KBM-7 (cell line): Measurements from ENCODE around the gene SOX18.

Experiments used
- DNase-seq: peaks from one replicate; pipeline ENCODE4 v3.0.0-alpha.2; 2015
- in situ Hi-C: fragments of 300-500 bp; cut with MboI; formaldehyde crosslinking; loops from 2 replicates; pipeline ENCODE4 v1.14.3; 2020; ENCODE audit warnings: low sequenced_read_pairs, low pct_unique_long_range_greater_than_20kb, mixed read lengths

The SOX18 gene

GRCh38 chr20:64070244-64070993, 21.0 kb upstream of the SOX18 start:
- DNase-seq, result no peak
- in situ Hi-C loops, result no loop called here

- DNase-seq, result no peak
- in situ Hi-C loops, result no loop called here
These were observed 20.3 kb upstream of the SOX18 start for GRCh38 chr20:64069614-64070243.

GRCh38 chr20:64069209-64069613, 19.8 kb upstream of the SOX18 start:
- no peak for DNase-seq
- in situ Hi-C loops, result no loop called here

GRCh38 chr20:64068386-64069208, 19.2 kb upstream of the SOX18 start:
- in situ Hi-C loops, result no loop called here
- no peak for DNase-seq

GRCh38 chr20:64067733-64068307, 18.4 kb upstream of the SOX18 start:
- DNase-seq, result no peak
- in situ Hi-C loops, result no loop called here

GRCh38 chr20:64067005-64067632, 17.7 kb upstream of the SOX18 start:
- in situ Hi-C loops, result no loop called here
- DNase-seq, result no peak

GRCh38 chr20:64065974-64066343, 16.5 kb upstream of the SOX18 start:
- DNase-seq, result peak; percentile 63
- in situ Hi-C loops, result no loop called here

GRCh38 chr20:64065062-64065973, 15.9 kb upstream of the SOX18 start:
- no peak for DNase-seq
- in situ Hi-C loops, result no loop called here

GRCh38 chr20:64064145-64064698, 14.8 kb upstream of the SOX18 start:
- in situ Hi-C loops, result no loop called here
- DNase-seq, result no peak

GRCh38 chr20:64063389-64064144, 14.1 kb upstream of the SOX18 start:
- in situ Hi-C loops, result no loop called here
- DNase-seq, result no peak

GRCh38 chr20:64062596-64063388, 13.4 kb upstream of the SOX18 start, which contains the start of gene TCEA2:
Gene TCEA2 (plus strand): TSS chr20:64063198. CDS start chr20:64063313, 115 bp downstream.
- peak; percentile 92 for DNase-seq
- in situ Hi-C loops, result no loop called here

GRCh38 chr20:64062276-64062595, 12.8 kb upstream of the SOX18 start:
- no peak for DNase-seq
- in situ Hi-C loops, result no loop called here

- in situ Hi-C loops, result no loop called here
These were observed 9.1 kb upstream of the SOX18 start for GRCh38 chr20:64058536-64058935.

GRCh38 chr20:64057628-64058498, 8.4 kb upstream of the SOX18 start:
- peak; percentile 77 for DNase-seq
- in situ Hi-C loops, result no loop called here

More at GRCh38 chr20:64058536-64058935, 9.1 kb upstream of the SOX18 start:
- no peak for DNase-seq

GRCh38 chr20:64056889-64057627, 7.6 kb upstream of the SOX18 start:
- no peak for DNase-seq

More at GRCh38 chr20:64056889-64057627, 7.6 kb upstream of the SOX18 start:
- in situ Hi-C loops, result no loop called here
